Neuronal stem cell (in vitro differentiated cells): Measurements from ENCODE around the gene CDH13.

Source experiments
- DNase-seq: peaks from one replicate; pipeline ENCODE4 v3.0.0-alpha.2; 2013; ENCODE audit warnings: low spot score
- H2AFZ ChIP-seq: one replicate; pipeline ENCODE4 v1.6.1; 2013; ENCODE audit warnings: mild to moderate bottlenecking, low read length, inconsistent platforms
- H2AK5ac ChIP-seq: 2 replicates; pipeline ENCODE4 v1.6.1; 2013; ENCODE audit warnings: low read depth, mild to moderate bottlenecking, inconsistent platforms, low read length, moderate library complexity, mixed read lengths
- H2BK120ac ChIP-seq: 2 replicates; pipeline ENCODE4 v1.6.1; 2013; ENCODE audit warnings: low read depth, mild to moderate bottlenecking, inconsistent platforms, low read length, moderate library complexity, mixed read lengths
- H2BK12ac ChIP-seq: one replicate; pipeline ENCODE4 v1.6.1; 2013; ENCODE audit warnings: low read length, inconsistent platforms
- H2BK15ac ChIP-seq: 2 replicates; pipeline ENCODE4 v1.6.1; 2013; ENCODE audit warnings: mild to moderate bottlenecking, low read length, inconsistent platforms, mixed read lengths
- H2BK5ac ChIP-seq: one replicate; pipeline ENCODE4 v1.6.1; 2013; ENCODE audit warnings: inconsistent platforms, mild to moderate bottlenecking, low read length, moderate library complexity
- H3K14ac ChIP-seq: one replicate; pipeline ENCODE4 v1.6.1; 2013; ENCODE audit warnings: low read length, inconsistent platforms
- H3K18ac ChIP-seq: 2 replicates; pipeline ENCODE4 v1.6.1; 2013; ENCODE audit warnings: low read length, inconsistent platforms
- H3K23ac ChIP-seq: 2 replicates; pipeline ENCODE4 v1.6.1; 2013; ENCODE audit warnings: low read depth, mild to moderate bottlenecking, mixed read lengths, low read length, inconsistent platforms; ENCODE audit not compliant: poor library complexity
- H3K27ac ChIP-seq: replicated peaks from 3 replicates; pipeline ENCODE4 v1.5.1; 2013; ENCODE audit warnings: low read length, inconsistent platforms
- H3K27me3 ChIP-seq, 3 experiments: 2 replicates each; pipeline ENCODE4 v1.6.1; 2013; ENCODE audit warnings: low read length in 3 of 3, mild to moderate bottlenecking in 2 of 3, inconsistent platforms in 1 of 3, low read depth in 1 of 3, mixed read lengths in 1 of 3, moderate library complexity in 1 of 3; ENCODE audit not compliant: control insufficient read depth in 3 of 3, insufficient read depth in 3 of 3
- H3K36me3 ChIP-seq, 2 donors: replicated peaks in 1 of 2; 2 replicates each; pipeline ENCODE4 v1.6.1; 2013; ENCODE audit warnings: low read length in 2 of 2; ENCODE audit not compliant: control insufficient read depth in 2 of 2, insufficient read depth in 2 of 2
- H3K4ac ChIP-seq: 2 replicates; pipeline ENCODE4 v1.6.1; 2013; ENCODE audit warnings: inconsistent platforms, mild to moderate bottlenecking, low read length, moderate library complexity
- H3K4me1 ChIP-seq, 2 donors: 1 replicate in 1 of 2; 2 replicates in 1 of 2; pipeline ENCODE4 v1.6.1; 2013; ENCODE audit warnings: low read length in 2 of 2, low read depth in 1 of 2; ENCODE audit not compliant: control insufficient read depth in 2 of 2, insufficient read depth in 1 of 2
- H3K4me2 ChIP-seq: one replicate; pipeline ENCODE4 v1.6.1; 2013; ENCODE audit warnings: mild to moderate bottlenecking, low read length, inconsistent platforms; ENCODE audit not compliant: insufficient read depth, poor library complexity, severe bottlenecking
- H3K4me3 ChIP-seq, 2 donors: 2 replicates each; pipeline ENCODE4 v1.5.1; 2013; ENCODE audit warnings: low read length in 2 of 2, mild to moderate bottlenecking in 2 of 2, inconsistent platforms in 1 of 2, moderate library complexity in 1 of 2
- H3K79me1 ChIP-seq: one replicate; pipeline ENCODE4 v1.6.1; 2013; ENCODE audit warnings: low read depth, mild to moderate bottlenecking, inconsistent platforms, low read length, moderate library complexity
- H3K9ac ChIP-seq: one replicate; pipeline ENCODE4 v1.6.1; 2013; ENCODE audit warnings: mild to moderate bottlenecking, low read depth, low read length, inconsistent platforms; ENCODE audit not compliant: poor library complexity
- H3K9me3 ChIP-seq, 2 donors: replicated peaks in 1 of 2; 2 replicates each; pipeline versions ENCODE3 to v1.6.1; 2013; ENCODE audit warnings: low read length in 2 of 2, mild to moderate bottlenecking in 2 of 2, inconsistent platforms in 1 of 2, low read depth in 1 of 2, mixed read lengths in 1 of 2, moderate library complexity in 1 of 2; ENCODE audit not compliant: control insufficient read depth in 2 of 2, insufficient read depth in 1 of 2
- H4K8ac ChIP-seq: one replicate; pipeline ENCODE4 v1.6.1; 2013; ENCODE audit warnings: low read depth, mild to moderate bottlenecking, inconsistent platforms, low read length, moderate library complexity
- H4K91ac ChIP-seq: one replicate; pipeline ENCODE4 v1.6.1; 2013; ENCODE audit warnings: low read length, low read depth, mild to moderate bottlenecking, inconsistent platforms; ENCODE audit not compliant: poor library complexity
- WGBS, 2 donors: extraction: QIAGEN DNeasy Blood & Tissue Kit; methylation state at CpG; one replicate each; pipeline ENCODE4 v1.1.7; 2013; ENCODE audit warnings: missing lambda C conversion rate in 2 of 2, mixed read lengths in 1 of 2; ENCODE audit not compliant: insufficient read length in 2 of 2, insufficient replicate concordance in 1 of 2; ENCODE audit errors: extremely low coverage in 2 of 2; 5-methylcytosine and 5-hydroxymethylcytosine counted together

The CDH13 gene

GRCh38 chr16:82995924-82996441, 369.2 kb downstream of the CDH13 start:
- Histone ChIP-seq H3K4me1 (no peaks in the 10 kb centered on the region), H2BK15ac (no peak overlapping the region), H4K8ac (no peak overlapping the region), H2BK120ac (no peak overlapping the region), H4K91ac (no peak overlapping the region), H2AK5ac (no peak overlapping the region), H3K9ac (no peak overlapping the region), H3K27ac (no peak overlapping the region), H2BK12ac (no peak overlapping the region), H3K4me3 (no peak overlapping the region), H3K27me3 (no peaks in the 10 kb centered on the region), H3K23ac (no peak overlapping the region), H3K36me3 (no peaks in the 10 kb centered on the region), H3K4ac (no peak overlapping the region), H2AFZ (no peak overlapping the region), H3K9me3 (no peaks in the 10 kb centered on the region), H3K79me1 (no peaks in the 10 kb centered on the region), H3K18ac (no peak overlapping the region), H3K14ac (no peak overlapping the region), H3K4me2 (no peak overlapping the region), H2BK5ac (no peak overlapping the region)
- WGBS, 2 donors, result no CpG with 5 or more reads among the region's 5 CpGs
- DNase-seq, result no peak

- no peak overlapping the region for H2BK12ac ChIP-seq
- no peak overlapping the region for H4K8ac ChIP-seq
- no peaks in the 10 kb centered on the region for H3K4me1 ChIP-seq
- no peaks in the 10 kb centered on the region for H3K27me3 ChIP-seq
- H3K9ac ChIP-seq, result no peak overlapping the region
- 100% methylated on average over 3 of the region's 4 CpGs; no CpG with 5 or more reads in 1 of the 2 donors for WGBS, 2 donors
- H3K9me3 ChIP-seq, result no peaks in the 10 kb centered on the region
- H3K79me1 ChIP-seq, result no peaks in the 10 kb centered on the region
- no peaks in the 10 kb centered on the region for H3K36me3 ChIP-seq
- H3K14ac ChIP-seq, result no peak overlapping the region
- H2AFZ ChIP-seq, result no peak overlapping the region
- no peak overlapping the region for H3K4me3 ChIP-seq
- no peak overlapping the region for H3K4me2 ChIP-seq
- H2BK5ac ChIP-seq, result no peak overlapping the region
- no peak overlapping the region for H3K18ac ChIP-seq
- H3K4ac ChIP-seq, result no peak overlapping the region
- no peak for DNase-seq
- H3K23ac ChIP-seq, result no peak overlapping the region
- H4K91ac ChIP-seq, result no peak overlapping the region
- no peak overlapping the region for H2BK120ac ChIP-seq
- no peak overlapping the region for H2BK15ac ChIP-seq
- H3K27ac ChIP-seq, result no peak overlapping the region
- no peak overlapping the region for H2AK5ac ChIP-seq
These were observed 370.0 kb downstream of the CDH13 start for GRCh38 chr16:82996814-82997213.

GRCh38 chr16:82999711-83000110, 372.9 kb downstream of the CDH13 start:
- Histone ChIP-seq H2BK5ac (no peak overlapping the region), H3K4me2 (no peak overlapping the region), H3K79me1 (no peaks in the 10 kb centered on the region), H4K8ac (no peak overlapping the region), H3K4me1 (no peaks in the 10 kb centered on the region), H3K36me3 (no peaks in the 10 kb centered on the region), H3K23ac (no peak overlapping the region), H2BK120ac (no peak overlapping the region), H3K18ac (no peak overlapping the region), H3K14ac (no peak overlapping the region), H4K91ac (no peak overlapping the region), H3K4me3 (no peak overlapping the region), H2AFZ (no peak overlapping the region), H3K4ac (no peak overlapping the region), H3K27me3 (no peaks in the 10 kb centered on the region), H2BK15ac (no peak overlapping the region), H3K27ac (no peak overlapping the region), H3K9me3 (no peaks in the 10 kb centered on the region), H3K9ac (no peak overlapping the region), H2AK5ac (no peak overlapping the region), H2BK12ac (no peak overlapping the region)
- no peak for DNase-seq
- no CpG with 5 or more reads among the region's 6 CpGs for WGBS, 2 donors

GRCh38 chr16:83002351-83003334, 375.9 kb downstream of the CDH13 start:
- H3K14ac ChIP-seq, result no peak overlapping the region
- no CpG with 5 or more reads among the region's 8 CpGs for WGBS, 2 donors
- H2BK12ac ChIP-seq, result no peak overlapping the region
- H3K23ac ChIP-seq, result no peak overlapping the region
- no peak overlapping the region for H4K8ac ChIP-seq
- H3K27ac ChIP-seq, result no peak overlapping the region
- no peak overlapping the region for H2BK5ac ChIP-seq
- H2AK5ac ChIP-seq, result no peak overlapping the region
- H3K79me1 ChIP-seq, result no peaks in the 10 kb centered on the region
- H3K4me1 ChIP-seq, result no peaks in the 10 kb centered on the region
- no peak overlapping the region for H3K4me3 ChIP-seq
- no peak overlapping the region for H3K4ac ChIP-seq
- H2BK120ac ChIP-seq, result no peak overlapping the region
- no peak overlapping the region for H2BK15ac ChIP-seq
- no peak for DNase-seq
- no peak overlapping the region for H3K18ac ChIP-seq
- no peak overlapping the region for H2AFZ ChIP-seq
- no peaks in the 10 kb centered on the region for H3K36me3 ChIP-seq
- no peak overlapping the region for H3K4me2 ChIP-seq
- no peak overlapping the region for H3K9ac ChIP-seq
- no peaks in the 10 kb centered on the region for H3K9me3 ChIP-seq
- H4K91ac ChIP-seq, result no peak overlapping the region
- H3K27me3 ChIP-seq, result no peaks in the 10 kb centered on the region
